T-cell (primary cell): ENCODE measurements around the gene DTNBP1. TPM values are rescaled to one million over a fixed set of nuclear protein-coding genes. Genes with fewer than 3 reads are reported as not detected.
A peak's percentile ranks its signal among the peaks of the same experiment; 100 is the strongest.

Source experiments
- ATAC-seq, 4 experiments: fragments of 200-7000 bp in 3 of 4; fragments of 150-1000 bp in 1 of 4; cut with Tn5 transposase; replicated peaks in 1 of 4; 1 replicate in 3 of 4; 2 replicates in 1 of 4; pipeline ENCODE4 v1.10.0; 2021; ENCODE audit warnings: moderate library complexity in 3 of 4, mild to moderate bottlenecking in 2 of 4, moderate number of reproducible peaks in 1 of 4
- CTCF ChIA-PET, 2 donors: fragments of 300-600 bp; sonication (Branson Sonifier 250); formaldehyde crosslinking; loops; one replicate each; lab custom pipeline; 2022; ENCODE audit warnings: antibody characterized with exemption in 2 of 2; lab: Charles Lee
- POLR2A ChIA-PET, 2 donors: fragments of 300-600 bp; sonication (Branson Sonifier 250); formaldehyde crosslinking; loops; one replicate each; lab custom pipeline; 2022; ENCODE audit warnings: antibody characterized with exemption in 2 of 2; lab: Charles Lee
- DNase-seq, 35 experiments: peaks; one replicate each; pipeline versions ENCODE4 v3.0.0 to v3.0.0-alpha.2; 2013 to 2023
- H3K27ac ChIP-seq: one replicate; pipeline ENCODE4 v1.5.1; 2013; ENCODE audit warnings: low read length
- H3K27me3 ChIP-seq, 2 experiments: replicated peaks in 1 of 2; 1 replicate in 1 of 2; 2 replicates in 1 of 2; pipeline versions ENCODE4 v1.6.1 to v1.7.0; 2013; ENCODE audit warnings: low read length in 1 of 2, mixed read lengths in 1 of 2; ENCODE audit not compliant: control insufficient read depth in 2 of 2, insufficient read depth in 2 of 2; ENCODE audit errors: extremely low read depth in 1 of 2
- H3K36me3 ChIP-seq, 2 donors: 1 replicate in 1 of 2; 2 replicates in 1 of 2; pipeline versions ENCODE4 v1.6.1 to v1.7.0; 2013; ENCODE audit warnings: low read length in 1 of 2; ENCODE audit not compliant: control insufficient read depth in 2 of 2, insufficient read depth in 1 of 2; ENCODE audit errors: extremely low read depth in 1 of 2
- H3K4me1 ChIP-seq, 2 experiments: 1 replicate in 1 of 2; 2 replicates in 1 of 2; pipeline versions ENCODE4 v1.6.1 to v1.7.0; 2013; ENCODE audit warnings: low read length in 2 of 2, mixed read lengths in 1 of 2; ENCODE audit not compliant: insufficient read depth in 2 of 2, control insufficient read depth in 1 of 2; ENCODE audit errors: extremely low read depth in 1 of 2
- H3K4me3 ChIP-seq, 2 donors: 1 replicate in 1 of 2; 2 replicates in 1 of 2; pipeline versions ENCODE4 v1.5.1 to v1.7.0; 2013; ENCODE audit warnings: mild to moderate bottlenecking in 2 of 2, low read length in 1 of 2, moderate library complexity in 1 of 2; ENCODE audit not compliant: control insufficient read depth in 1 of 2; ENCODE audit errors: extremely low read depth in 1 of 2
- H3K9me3 ChIP-seq: 2 replicates; pipeline ENCODE4 v1.7.0; 2013
- H3K27ac Mint-ChIP-seq, 2 donors: one replicate each; pipeline ENCODE4 v1.8.0; 2020 to 2021; ENCODE audit warnings: mild to moderate bottlenecking in 2 of 2, mixed read lengths in 2 of 2
- H3K27me3 Mint-ChIP-seq, 2 donors: one replicate each; pipeline ENCODE4 v1.8.0; 2021 to 2022; ENCODE audit warnings: mixed read lengths in 2 of 2
- H3K36me3 Mint-ChIP-seq: one replicate; pipeline ENCODE4 v1.8.0; 2021; ENCODE audit warnings: mixed read lengths
- H3K4me1 Mint-ChIP-seq, 3 donors: one replicate each; pipeline ENCODE4 v1.8.0; 2020 to 2022; ENCODE audit warnings: mixed read lengths in 3 of 3, mild to moderate bottlenecking in 1 of 3
- H3K4me3 Mint-ChIP-seq, 3 donors: one replicate each; pipeline ENCODE4 v1.8.0; 2020 to 2022; ENCODE audit warnings: mild to moderate bottlenecking in 3 of 3, mixed read lengths in 3 of 3, moderate library complexity in 3 of 3
- H3K9me3 Mint-ChIP-seq, 3 donors: one replicate each; pipeline ENCODE4 v1.8.0; 2020 to 2022; ENCODE audit warnings: mixed read lengths in 3 of 3
- WGBS: methylation state at CpG from one replicate; pipeline ENCODE4 v1.1.5; 2013; ENCODE audit warnings: missing lambda C conversion rate; ENCODE audit not compliant: insufficient coverage; 5-methylcytosine and 5-hydroxymethylcytosine counted together
- total RNA-seq, 35 experiments: library from RNA in 6 of 35; stranded (reverse) in 6 of 35; fragments of 120-200 nt in 1 of 35; gene quantifications; one replicate each; pipeline versions ENCODE4 v1.2.1 to v1.2.4 and lab custom pipeline; 2013 to 2026

DTNBP1 gene
- total RNA-seq, 5 donors from 2014 or later (not counting 1 experiment from before 2014, with no cell fraction given), result 18.7 to 25.4 (median 19.9) TPM

GRCh38 chr6:15509335-15509933 is 153.4 kb downstream of the DTNBP1 start:
- peaks cover 0 to 13% (median 0%) of the 10 kb centered on the region in 3 donors for H3K4me1 Mint-ChIP-seq
- no peaks in the 10 kb centered on the region for H3K4me1 ChIP-seq
- peaks cover 37 to 97% of the 10 kb centered on the region in 2 donors for H3K36me3 ChIP-seq
- H3K27ac ChIP-seq, result no peak overlapping the region
- H3K36me3 Mint-ChIP-seq, result peaks cover 54% of the 10 kb centered on the region
- ChIA-PET CTCF (no interaction called here), POLR2A (no interaction called here)
- no peaks in the 10 kb centered on the region for H3K27me3 ChIP-seq
- H3K27me3 Mint-ChIP-seq, result no peaks in the 10 kb centered on the region
- no peak overlapping the region for H3K4me3 ChIP-seq
- H3K4me3 Mint-ChIP-seq, result no peak overlapping the region
- 95% methylated on average over 10 of the region's 13 CpGs for WGBS
- H3K9me3 Mint-ChIP-seq, result no peaks in the 10 kb centered on the region
- peak overlapping the region; percentile 27 to 44 for H3K27ac Mint-ChIP-seq
- no peak for ATAC-seq
- no peak for DNase-seq
- no peaks in the 10 kb centered on the region for H3K9me3 ChIP-seq

DNA sequence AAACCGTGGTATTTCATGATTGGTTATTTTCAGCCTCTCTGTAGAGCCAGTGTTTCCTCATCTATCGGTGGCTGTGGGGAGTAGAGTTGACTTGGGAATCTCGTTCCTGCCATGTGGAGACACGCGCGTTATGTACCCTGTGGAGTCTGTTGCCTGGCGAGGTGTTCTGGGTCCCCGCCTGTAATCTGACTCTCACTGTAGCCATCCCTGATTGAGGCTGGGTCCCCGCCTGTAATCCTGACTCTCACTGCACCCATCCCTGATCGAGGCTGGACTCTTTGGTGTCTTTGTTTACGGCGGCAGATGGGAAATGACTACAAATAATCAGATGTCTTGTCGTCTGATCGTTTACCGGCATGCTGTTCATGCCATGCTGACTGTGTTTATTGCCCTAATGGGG is 153.9 kb downstream of the DTNBP1 start:
- no peaks in the 10 kb centered on the region for H3K9me3 Mint-ChIP-seq

GRCh38 chr6:15508441-15508871 is 154.4 kb downstream of the DTNBP1 start:
- no peak for ATAC-seq
- Mint-ChIP-seq H3K27ac (peak overlapping the region; percentile 31 to 48), H3K36me3 (peaks cover 51% of the 10 kb centered on the region), H3K4me3 (no peak overlapping the region), H3K9me3 (no peaks in the 10 kb centered on the region), H3K27me3 (no peaks in the 10 kb centered on the region), H3K4me1 (peaks cover 0 to 4% (median 0%) of the 10 kb centered on the region in 3 donors)
- DNase-seq, result no peak
- Histone ChIP-seq H3K4me1 (no peaks in the 10 kb centered on the region), H3K36me3 (peaks cover 34 to 98% of the 10 kb centered on the region in 2 donors), H3K4me3 (no peak overlapping the region), H3K27me3 (no peaks in the 10 kb centered on the region), H3K9me3 (no peaks in the 10 kb centered on the region), H3K27ac (no peak overlapping the region)
- ChIA-PET CTCF (no interaction called here), POLR2A (no interaction called here)
- no CpG with 5 or more reads among the region's 6 CpGs for WGBS

More for the DNA sequence above, 153.9 kb downstream of the DTNBP1 start:
- Histone ChIP-seq H3K27me3 (no peaks in the 10 kb centered on the region), H3K4me1 (no peaks in the 10 kb centered on the region), H3K36me3 (peaks cover 37 to 97% of the 10 kb centered on the region in 2 donors), H3K9me3 (no peaks in the 10 kb centered on the region), H3K27ac (no peak overlapping the region), H3K4me3 (no peak overlapping the region)
- H3K36me3 Mint-ChIP-seq, result peaks cover 52% of the 10 kb centered on the region
- no peak for DNase-seq
- CTCF ChIA-PET, result no interaction called here
- POLR2A ChIA-PET, result no interaction called here
- 98% methylated on average over 7 of the region's 15 CpGs for WGBS
- H3K27me3 Mint-ChIP-seq, result no peaks in the 10 kb centered on the region
- ATAC-seq, result no peak
- H3K4me1 Mint-ChIP-seq, result peaks cover 0 to 8% (median 0%) of the 10 kb centered on the region in 3 donors
- peak overlapping the region in 1 of 2 donors; percentile 31 for H3K27ac Mint-ChIP-seq
- no peak overlapping the region for H3K4me3 Mint-ChIP-seq

GRCh38 chr6:15507746-15508145 is 155.1 kb downstream of the DTNBP1 start:
- Mint-ChIP-seq H3K36me3 (peaks cover 52% of the 10 kb centered on the region), H3K27ac (no peak overlapping the region)
- CTCF ChIA-PET, result no interaction called here

DNA sequence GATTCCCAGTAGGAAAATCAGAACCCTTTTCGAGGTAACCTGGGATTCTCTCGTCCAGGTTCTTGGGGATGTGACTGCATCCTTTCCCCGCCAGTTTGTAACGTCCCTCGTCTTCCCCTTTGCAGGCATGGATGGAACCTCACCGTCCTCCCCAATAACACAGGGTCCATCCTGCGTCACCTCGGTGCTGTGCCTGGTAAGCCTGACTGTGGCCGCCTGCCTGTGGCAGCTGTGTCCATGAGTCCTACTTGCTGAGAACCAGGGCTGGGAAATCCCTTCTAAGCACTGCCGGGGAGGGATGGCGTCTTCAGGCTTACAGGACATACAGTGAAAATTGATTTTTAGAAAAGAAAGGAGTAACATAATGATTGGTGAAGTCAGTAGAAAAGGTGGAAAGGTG is 155.6 kb downstream of the DTNBP1 start:
- Histone ChIP-seq H3K9me3 (no peaks in the 10 kb centered on the region), H3K27me3 (no peaks in the 10 kb centered on the region), H3K36me3 (peaks cover 33 to 97% of the 10 kb centered on the region in 2 donors), H3K27ac (no peak overlapping the region), H3K4me3 (no peak overlapping the region), H3K4me1 (no peaks in the 10 kb centered on the region)
- Mint-ChIP-seq H3K36me3 (peaks cover 48% of the 10 kb centered on the region), H3K27ac (no peak overlapping the region), H3K27me3 (no peaks in the 10 kb centered on the region), H3K9me3 (no peaks in the 10 kb centered on the region), H3K4me3 (no peak overlapping the region), H3K4me1 (peaks cover 0 to 4% (median 0%) of the 10 kb centered on the region in 3 donors)
- DNase-seq (no peak), ATAC-seq (no peak)
- 97% methylated on average over 11 of the region's 11 CpGs for WGBS
- POLR2A ChIA-PET, result no interaction called here
- CTCF ChIA-PET, result no interaction called here

More at GRCh38 chr6:15507746-15508145, 155.1 kb downstream of the DTNBP1 start:
- no peaks in the 10 kb centered on the region for H3K27me3 ChIP-seq
- no peaks in the 10 kb centered on the region for H3K4me1 ChIP-seq
- no peak overlapping the region for H3K4me3 ChIP-seq
- no peak for DNase-seq
- 83% methylated on average over 8 of the region's 14 CpGs for WGBS
- Mint-ChIP-seq H3K27me3 (no peaks in the 10 kb centered on the region), H3K4me3 (no peak overlapping the region), H3K4me1 (peaks cover 0 to 4% (median 0%) of the 10 kb centered on the region in 3 donors), H3K9me3 (no peaks in the 10 kb centered on the region)
- POLR2A ChIA-PET, result no interaction called here
- H3K27ac ChIP-seq, result no peak overlapping the region
- peaks cover 33 to 98% of the 10 kb centered on the region in 2 donors for H3K36me3 ChIP-seq
- ATAC-seq, result no peak
- H3K9me3 ChIP-seq, result no peaks in the 10 kb centered on the region

GRCh38 chr6:15506066-15506465 is 156.8 kb downstream of the DTNBP1 start:
- Mint-ChIP-seq H3K27ac (no peak overlapping the region), H3K36me3 (peaks cover 49% of the 10 kb centered on the region), H3K4me3 (no peak overlapping the region), H3K4me1 (no peaks in the 10 kb centered on the region), H3K27me3 (no peaks in the 10 kb centered on the region), H3K9me3 (no peaks in the 10 kb centered on the region)
- Histone ChIP-seq H3K4me3 (no peak overlapping the region), H3K27ac (no peak overlapping the region), H3K4me1 (no peaks in the 10 kb centered on the region), H3K9me3 (no peaks in the 10 kb centered on the region), H3K36me3 (peaks cover 28 to 98% of the 10 kb centered on the region in 2 donors), H3K27me3 (no peaks in the 10 kb centered on the region)
- WGBS, result 97% methylated on average over 6 of the region's 7 CpGs
- CTCF ChIA-PET, result no interaction called here
- no peak for DNase-seq
- POLR2A ChIA-PET, result no interaction called here
- no peak for ATAC-seq
